ENCODE measurements around the gene SYNE1. TPM values are rescaled to one million over a fixed set of nuclear protein-coding genes. Genes with fewer than 3 reads are reported as not detected.

The SYNE1 gene
- total RNA-seq, 1 donor from 2014 or later: 43.8 TPM

DNA sequence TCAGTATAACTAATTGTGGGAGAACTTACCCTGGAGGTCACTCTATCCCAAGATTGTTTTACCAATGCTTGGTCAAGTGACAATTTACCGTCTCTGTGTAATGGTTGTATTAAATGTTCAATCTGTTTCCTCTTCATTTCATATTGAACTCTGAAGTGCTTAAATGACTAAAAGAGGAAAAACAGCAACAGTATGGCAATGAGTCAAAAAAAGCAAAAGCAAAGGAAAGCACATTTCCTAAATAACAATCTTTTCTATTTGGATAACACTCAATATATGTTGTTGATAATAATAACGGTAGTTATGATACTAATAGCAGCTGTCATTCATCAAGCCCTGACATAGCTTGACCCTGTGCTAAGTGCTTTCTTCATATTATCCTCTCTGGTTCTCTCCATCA, 152.4 kb downstream of the SYNE1 start:
- Mint-ChIP-seq H3K36me3 (ENCODE audit: insufficient read depth) (no peaks in the 10 kb centered on the region), H3K9me3 (ENCODE audit: low read depth) (peaks cover 3% of the 10 kb centered on the region), H3K27ac (no peak overlapping the region), H3K4me1 (ENCODE audit: low read depth) (no peaks in the 10 kb centered on the region), H3K4me3 (ENCODE audit: low read depth) (no peak overlapping the region), H3K27me3 (no peaks in the 10 kb centered on the region)
- TF ChIP-seq, protein P1, sequence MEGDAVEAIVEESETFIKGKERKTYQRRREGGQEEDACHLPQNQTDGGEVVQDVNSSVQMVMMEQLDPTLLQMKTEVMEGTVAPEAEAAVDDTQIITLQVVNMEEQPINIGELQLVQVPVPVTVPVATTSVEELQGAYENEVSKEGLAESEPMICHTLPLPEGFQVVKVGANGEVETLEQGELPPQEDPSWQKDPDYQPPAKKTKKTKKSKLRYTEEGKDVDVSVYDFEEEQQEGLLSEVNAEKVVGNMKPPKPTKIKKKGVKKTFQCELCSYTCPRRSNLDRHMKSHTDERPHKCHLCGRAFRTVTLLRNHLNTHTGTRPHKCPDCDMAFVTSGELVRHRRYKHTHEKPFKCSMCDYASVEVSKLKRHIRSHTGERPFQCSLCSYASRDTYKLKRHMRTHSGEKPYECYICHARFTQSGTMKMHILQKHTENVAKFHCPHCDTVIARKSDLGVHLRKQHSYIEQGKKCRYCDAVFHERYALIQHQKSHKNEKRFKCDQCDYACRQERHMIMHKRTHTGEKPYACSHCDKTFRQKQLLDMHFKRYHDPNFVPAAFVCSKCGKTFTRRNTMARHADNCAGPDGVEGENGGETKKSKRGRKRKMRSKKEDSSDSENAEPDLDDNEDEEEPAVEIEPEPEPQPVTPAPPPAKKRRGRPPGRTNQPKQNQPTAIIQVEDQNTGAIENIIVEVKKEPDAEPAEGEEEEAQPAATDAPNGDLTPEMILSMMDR (IDR thresholded peaks at IDR 0.05; ENCODE audit: unreplicated experiment): no peak
- DNase-seq (ENCODE audit: low spot score, unreplicated experiment): no peak

DNA sequence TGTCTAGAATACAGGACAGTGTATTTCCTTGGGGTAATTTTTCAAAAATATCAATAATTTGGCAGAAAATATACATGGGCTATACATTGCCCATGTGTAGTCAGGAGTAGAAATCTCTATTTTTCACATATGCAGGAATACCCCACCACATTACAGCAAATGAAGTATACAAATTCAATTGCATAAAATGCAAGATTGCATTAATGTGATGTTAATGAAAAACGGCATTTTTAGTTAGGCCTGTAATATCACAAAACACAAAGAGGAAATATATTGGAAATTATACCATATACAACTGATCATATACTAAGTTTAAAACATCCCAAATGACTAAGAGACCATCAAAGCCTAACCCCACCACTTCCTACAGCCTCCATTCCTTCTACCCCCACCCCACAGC, 154.9 kb downstream of the SYNE1 start:
- Mint-ChIP-seq H3K27me3 (no peaks in the 10 kb centered on the region), H3K9me3 (ENCODE audit: low read depth) (peaks cover 3% of the 10 kb centered on the region), H3K36me3 (ENCODE audit: insufficient read depth) (no peaks in the 10 kb centered on the region), H3K4me3 (ENCODE audit: low read depth) (no peak overlapping the region), H3K4me1 (ENCODE audit: low read depth) (no peaks in the 10 kb centered on the region), H3K27ac (no peak overlapping the region)
- no peak for DNase-seq (ENCODE audit: low spot score, unreplicated experiment)
- TF ChIP-seq, protein P1 (IDR thresholded peaks at IDR 0.05; ENCODE audit: unreplicated experiment): no peak

GRCh38 chr6:152478377-152479010, 158.7 kb downstream of the SYNE1 start:
- no peak for DNase-seq (ENCODE audit: low spot score, unreplicated experiment)
- no peak overlapping the region for H3K4me3 Mint-ChIP-seq (ENCODE audit: low read depth)
- no peaks in the 10 kb centered on the region for H3K36me3 Mint-ChIP-seq (ENCODE audit: insufficient read depth)
- TF ChIP-seq, protein P1 (IDR thresholded peaks at IDR 0.05; ENCODE audit: unreplicated experiment): no peak
- no peaks in the 10 kb centered on the region for H3K4me1 Mint-ChIP-seq (ENCODE audit: low read depth)
- H3K27ac Mint-ChIP-seq: no peak overlapping the region
- H3K27me3 Mint-ChIP-seq: no peaks in the 10 kb centered on the region
- H3K9me3 Mint-ChIP-seq (ENCODE audit: low read depth): peaks cover 3% of the 10 kb centered on the region

GRCh38 chr6:152474354-152474753, 162.8 kb downstream of the SYNE1 start:
- H3K4me3 Mint-ChIP-seq (ENCODE audit: low read depth): no peak overlapping the region
- no peak for DNase-seq (ENCODE audit: low spot score, unreplicated experiment)
- H3K4me1 Mint-ChIP-seq (ENCODE audit: low read depth): no peaks in the 10 kb centered on the region
- H3K27ac Mint-ChIP-seq: no peak overlapping the region
- TF ChIP-seq, protein P1 (IDR thresholded peaks at IDR 0.05; ENCODE audit: unreplicated experiment): no peak
- no peaks in the 10 kb centered on the region for H3K9me3 Mint-ChIP-seq (ENCODE audit: low read depth)
- no peaks in the 10 kb centered on the region for H3K27me3 Mint-ChIP-seq
- no peaks in the 10 kb centered on the region for H3K36me3 Mint-ChIP-seq (ENCODE audit: insufficient read depth)

DNA sequence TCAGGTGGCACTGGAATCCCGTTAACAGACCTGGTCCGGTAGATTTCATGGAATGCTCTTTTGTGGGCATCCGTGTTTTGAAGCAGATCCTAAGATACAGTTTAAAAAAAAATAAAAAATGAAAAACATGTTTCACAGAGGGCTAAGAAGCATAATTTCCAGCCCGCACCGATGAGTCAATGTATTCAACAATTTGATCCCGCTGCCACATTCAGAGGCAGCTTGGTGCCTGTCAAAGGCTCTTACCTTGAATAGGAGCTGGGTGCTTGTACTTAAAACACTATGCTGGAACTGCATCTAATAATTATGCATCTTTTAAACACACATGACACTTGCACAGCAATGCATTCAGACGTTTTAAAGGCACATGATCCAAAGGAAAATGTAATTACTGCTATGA, 164.8 kb downstream of the SYNE1 start:
- TF ChIP-seq, protein P1 (IDR thresholded peaks at IDR 0.05; ENCODE audit: unreplicated experiment): no peak
- Mint-ChIP-seq H3K36me3 (ENCODE audit: insufficient read depth) (no peaks in the 10 kb centered on the region), H3K4me3 (ENCODE audit: low read depth) (no peak overlapping the region), H3K27me3 (no peaks in the 10 kb centered on the region), H3K9me3 (ENCODE audit: low read depth) (no peaks in the 10 kb centered on the region), H3K4me1 (ENCODE audit: low read depth) (no peaks in the 10 kb centered on the region), H3K27ac (no peak overlapping the region)
- DNase-seq (ENCODE audit: low spot score, unreplicated experiment): no peak
